SK-N-SH (cell line): ENCODE measurements around the gene CPNE7.

ENCODE experiments used
- CTCF ChIP-seq: fragments of 200-600 bp; sonication (generic); IDR thresholded peaks from 2 replicates; pipeline ENCODE4 v1.6.1; 2017; ENCODE audit warnings: antibody characterized with exemption, mild to moderate bottlenecking, moderate library complexity
- EP300 ChIP-seq, 2 experiments: IDR thresholded peaks; 2 replicates each; pipeline versions ENCODE4 v1.4.0 to v1.6.1; 2012; ENCODE audit warnings: borderline replicate concordance in 1 of 2, low read depth in 1 of 2, low read length in 1 of 2
- GABPA ChIP-seq: IDR thresholded peaks from 2 replicates; pipeline ENCODE4 v1.4.0; 2012; ENCODE audit warnings: low read depth, mild to moderate bottlenecking
- GATA2 ChIP-seq: sonication (generic); formaldehyde crosslinking; IDR thresholded peaks from 2 replicates; pipeline ENCODE4 v1.5.0; 2020; ENCODE audit warnings: mild to moderate bottlenecking, missing genetic modification reagents
- MXI1 ChIP-seq: IDR thresholded peaks from 2 replicates; pipeline ENCODE4 v1.6.1; 2012; ENCODE audit warnings: mild to moderate bottlenecking, low read depth, low read length, improper control_type of control experiment
- POLR2AphosphoS5 ChIP-seq: IDR thresholded peaks from 2 replicates; pipeline ENCODE4 v1.6.1; 2012; ENCODE audit warnings: low read depth, low read length
- REST ChIP-seq: IDR thresholded peaks from 2 replicates; pipeline ENCODE4 v1.6.1; 2012; ENCODE audit warnings: mild to moderate bottlenecking, low read depth, low read length, moderate library complexity
- ZBTB33 ChIP-seq: IDR thresholded peaks from 2 replicates; pipeline ENCODE4 v1.4.0; 2012; ENCODE audit warnings: low read depth, borderline replicate concordance
- TF ChIP-seq, protein P1 (sequence below): IDR thresholded peaks from 2 replicates; pipeline ENCODE4 v1.4.0; 2012; ENCODE audit warnings: low read depth

DNA sequence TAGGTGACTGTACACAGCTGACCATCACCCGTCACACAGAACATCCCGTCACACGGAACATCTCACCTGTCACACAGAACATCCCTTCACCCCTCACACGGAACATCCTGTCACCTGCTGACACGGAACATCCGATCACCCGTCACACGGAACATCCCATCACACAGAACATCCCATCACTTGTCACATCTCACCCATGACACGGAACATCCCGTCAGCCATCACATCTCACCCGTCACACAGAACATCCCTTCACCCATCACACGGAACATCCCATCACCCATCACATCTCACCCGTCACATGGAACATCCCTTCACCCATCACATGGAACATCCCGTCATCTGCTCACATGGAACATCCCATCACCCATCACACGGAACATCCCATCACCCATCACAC lies 3.8 kb downstream of the CPNE7 start:
- TF ChIP-seq MXI1 (no peak), CTCF (no peak), EP300 (IDR thresholded peaks at IDR 0.05; ENCODE audit: borderline replicate concordance in 1 of 2, low read depth in 1 of 2, low read length in 1 of 2) (no peak), REST (no peak), POLR2AphosphoS5 (no peak), GATA2 (CRISPR knock-in tag) (no peak), GABPA (no peak), ZBTB33 (no peak)
- TF ChIP-seq, protein P1, sequence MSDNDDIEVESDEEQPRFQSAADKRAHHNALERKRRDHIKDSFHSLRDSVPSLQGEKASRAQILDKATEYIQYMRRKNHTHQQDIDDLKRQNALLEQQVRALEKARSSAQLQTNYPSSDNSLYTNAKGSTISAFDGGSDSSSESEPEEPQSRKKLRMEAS, result no peak
